MCF 10A (cell line): ENCODE results near the gene OR52K1. TPM values are rescaled to one million over a fixed set of nuclear protein-coding genes. Genes with fewer than 3 reads are reported as not detected.
A peak's percentile ranks its signal among the peaks of the same experiment; 100 is the strongest.

Experiments
- BruUV-seq: library from RNA; stranded (reverse); fragments of 400-500 nt; replicated peaks from 2 replicates; lab custom pipeline; 2021; lab: Mats Ljungman, UMichigan
- CTCF ChIA-PET: fragments of 300-600 bp; sonication (Branson Sonifier 250); formaldehyde crosslinking; extraction: SDS; loops from one replicate; lab custom pipeline; 2021; ENCODE audit warnings: antibody characterized with exemption, inconsistent platforms; lab: Yijun Ruan, JAX
- POLR2A ChIA-PET: fragments of 300-600, 350-650 bp; sonication (Branson Sonifier 250); formaldehyde crosslinking; extraction: SDS; loops from one replicate; lab custom pipeline; 2020; ENCODE audit warnings: antibody characterized with exemption, inconsistent platforms; lab: Yijun Ruan, JAX
- DNase-seq: peaks from one replicate; pipeline ENCODE4 v3.0.0-alpha.2; 2018; ENCODE audit not compliant: unreplicated experiment
- H3K27ac Mint-ChIP-seq: one replicate; pipeline ENCODE4 v1.8.0; 2022; ENCODE audit warnings: mild to moderate bottlenecking, low read depth, mixed read lengths; ENCODE audit not compliant: unreplicated experiment
- H3K27me3 Mint-ChIP-seq: one replicate; pipeline ENCODE4 v1.8.0; 2022; ENCODE audit warnings: mixed read lengths; ENCODE audit not compliant: insufficient read depth, unreplicated experiment
- H3K36me3 Mint-ChIP-seq: one replicate; pipeline ENCODE4 v1.8.0; 2022; ENCODE audit warnings: mild to moderate bottlenecking, moderate library complexity, mixed read lengths; ENCODE audit not compliant: insufficient read depth, unreplicated experiment
- H3K4me1 Mint-ChIP-seq: one replicate; pipeline ENCODE4 v1.8.0; 2022; ENCODE audit warnings: mixed read lengths; ENCODE audit not compliant: insufficient read depth, unreplicated experiment
- H3K4me3 Mint-ChIP-seq: one replicate; pipeline ENCODE4 v1.8.0; 2022; ENCODE audit warnings: mild to moderate bottlenecking, moderate library complexity, mixed read lengths; ENCODE audit not compliant: unreplicated experiment
- H3K9me3 Mint-ChIP-seq: one replicate; pipeline ENCODE4 v1.8.0; 2022; ENCODE audit warnings: mixed read lengths; ENCODE audit not compliant: unreplicated experiment
- CTCF ChIP-seq: fragments of 200-600 bp; IDR thresholded peaks from one replicate; pipeline ENCODE4 v1.8.0; 2022; ENCODE audit warnings: antibody characterized with exemption, mild to moderate bottlenecking; ENCODE audit not compliant: unreplicated experiment
- intact Hi-C: fragments of 100-400 bp; cut with micrococcal nuclease; formaldehyde crosslinking; loops from 2 replicates; pipeline ENCODE4 v1.14.1; 2022
- total RNA-seq: library from RNA; stranded (reverse); gene quantifications from 2 replicates; pipeline ENCODE4 v1.2.3, GENCODE V29; 2022

OR52K1 gene
- total RNA-seq, 1 experiment from 2014 or later = not detected

DNA sequence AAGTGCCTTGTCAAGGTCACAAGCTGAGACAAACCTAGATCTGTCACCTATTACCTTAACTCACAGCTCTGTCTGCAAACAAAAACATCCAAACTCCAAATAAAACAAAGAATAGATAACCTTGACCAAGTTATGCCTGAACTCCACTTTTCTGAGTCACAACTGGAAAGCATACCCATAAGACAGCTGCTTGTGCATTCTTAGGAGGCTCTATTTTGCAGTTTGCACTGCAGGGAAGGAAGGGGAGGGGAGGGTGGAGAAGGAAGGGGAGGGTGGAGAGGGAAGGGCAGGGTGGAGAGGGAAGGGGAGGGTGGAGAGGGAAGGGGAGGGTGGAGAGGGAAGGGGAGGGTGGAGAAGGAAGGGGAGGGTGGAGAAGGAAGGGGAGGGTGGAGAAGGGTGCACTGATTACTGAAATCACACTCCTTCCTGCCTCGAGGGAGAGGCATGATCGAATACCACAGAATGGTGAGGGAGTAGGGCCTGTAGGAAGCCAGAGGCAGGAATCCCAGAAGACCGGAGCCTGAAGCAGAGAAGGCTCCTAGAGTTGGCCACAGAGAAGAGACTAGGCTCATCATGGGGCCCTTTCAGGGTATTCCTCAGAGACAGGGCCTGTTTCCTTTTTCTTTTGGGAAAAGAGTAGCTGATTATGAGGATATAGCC lies 39.1 kb upstream of the OR52K1 start:
- ChIA-PET POLR2A (no interaction called here), CTCF (interaction anchor here (0.6 to 0.7 kb wide), 2 partner anchors 29 to 50 kb away, joined by 3 read pairs; no protein-coding TSS in a partner anchor)
- Mint-ChIP-seq H3K27me3 (no peaks in the 10 kb centered on the region), H3K4me3 (no peak overlapping the region), H3K36me3 (no peaks in the 10 kb centered on the region), H3K9me3 (peaks cover 8% of the 10 kb centered on the region), H3K4me1 (no peaks in the 10 kb centered on the region), H3K27ac (no peak overlapping the region)
- no peak for DNase-seq
- BruUV-seq = no TSS peak
- no peak for TF ChIP-seq CTCF
- intact Hi-C loops = no loop called here

DNA sequence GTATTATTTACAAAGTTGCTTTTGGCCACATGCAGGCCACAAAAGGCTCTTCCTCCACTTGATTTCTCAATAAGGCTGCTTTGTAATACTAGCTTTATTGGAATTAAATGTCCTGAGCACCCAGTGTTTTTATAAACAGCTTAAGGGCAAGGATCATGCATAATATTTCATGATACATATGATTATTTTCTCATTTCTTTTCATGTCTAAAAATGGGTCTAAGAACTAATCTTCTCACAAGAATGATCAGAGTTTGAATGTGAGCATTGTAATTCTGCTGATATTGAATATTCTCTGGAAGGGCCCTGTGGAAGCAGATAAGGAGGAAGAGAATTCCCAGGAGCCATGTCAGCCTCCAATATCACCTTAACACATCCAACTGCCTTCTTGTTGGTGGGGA lies 33.5 kb upstream of the OR52K1 start, which contains the start of gene OR52K2:
Gene OR52K2 (plus strand): TSS at position 301 of the 400 bp plus-strand sequence. CDS start 45 bp downstream, at position 346.
- H3K27me3 Mint-ChIP-seq = no peaks in the 10 kb centered on the region
- H3K4me3 Mint-ChIP-seq = no peak within 1 kb of the TSS
- peaks cover 3% of the 10 kb centered on the region for H3K4me1 Mint-ChIP-seq
- TF ChIP-seq CTCF = no peak
- CTCF ChIA-PET = interaction anchor here (1.2 kb wide), 1 partner anchor 45 kb away, joined by 3 read pairs; no protein-coding TSS in a partner anchor
- intact Hi-C loops = no loop called here
- H3K27ac Mint-ChIP-seq = no peak within 1 kb of the TSS
- DNase-seq = no peak
- POLR2A ChIA-PET = no interaction called here
- no peaks in the 10 kb centered on the region for H3K9me3 Mint-ChIP-seq
- H3K36me3 Mint-ChIP-seq = no peaks in the 10 kb centered on the region
- no TSS peak for BruUV-seq

DNA sequence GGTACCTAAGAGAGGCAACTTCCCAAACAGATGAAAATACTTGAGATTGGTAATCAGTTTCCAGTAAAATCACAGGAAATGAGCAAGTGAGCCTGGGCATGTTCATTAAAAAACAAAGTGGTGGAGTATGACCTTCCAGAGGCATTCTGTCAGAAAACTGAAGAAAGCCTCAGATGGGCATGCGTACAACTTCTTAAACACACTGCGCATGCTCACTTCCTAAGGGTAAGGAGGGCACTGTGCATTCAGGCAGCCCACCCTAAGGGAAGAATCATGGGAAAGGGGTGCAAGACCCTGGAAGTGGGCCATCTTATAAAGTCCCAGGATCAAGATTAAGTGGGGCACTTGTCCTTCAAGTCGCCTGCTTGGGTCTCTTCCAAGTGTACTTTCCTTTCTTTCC lies 29.3 kb upstream of the OR52K1 start:
- no peak overlapping the region for H3K27ac Mint-ChIP-seq
- CTCF ChIA-PET = interaction anchor here (1.2 kb wide), 1 partner anchor 266 kb away, joined by 4 read pairs; no protein-coding TSS in a partner anchor
- POLR2A ChIA-PET = no interaction called here
- no peak overlapping the region for H3K4me3 Mint-ChIP-seq
- H3K4me1 Mint-ChIP-seq = peaks cover 6% of the 10 kb centered on the region
- intact Hi-C loops = no loop called here
- H3K36me3 Mint-ChIP-seq = no peaks in the 10 kb centered on the region
- no peak for DNase-seq
- no peaks in the 10 kb centered on the region for H3K9me3 Mint-ChIP-seq
- no TSS peak for BruUV-seq
- no peaks in the 10 kb centered on the region for H3K27me3 Mint-ChIP-seq
- TF ChIP-seq CTCF = no peak

DNA sequence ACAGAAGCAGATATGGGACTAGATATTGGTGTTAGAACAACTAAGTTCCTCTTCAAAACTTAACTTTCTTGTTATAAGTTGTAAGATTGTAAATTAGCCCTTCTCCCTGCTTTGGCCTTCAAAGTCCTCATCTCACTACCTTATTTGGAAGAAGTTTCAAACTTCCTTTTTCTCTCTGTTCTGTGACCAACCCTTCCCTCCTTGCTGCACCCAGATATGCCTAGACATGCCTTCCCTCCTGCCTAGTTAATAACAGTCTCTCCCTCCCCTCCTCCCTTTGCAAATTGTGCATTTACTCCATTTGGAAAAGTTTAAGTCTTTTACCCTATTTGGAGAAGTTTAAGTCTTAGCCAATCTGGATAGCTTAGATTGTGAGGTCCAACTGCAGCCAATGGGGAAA lies 28.4 kb upstream of the OR52K1 start:
- DNase-seq = peak; percentile 30
- Mint-ChIP-seq H3K4me3 (no peak overlapping the region), H3K27me3 (no peaks in the 10 kb centered on the region), H3K4me1 (peaks cover 6% of the 10 kb centered on the region), H3K36me3 (no peaks in the 10 kb centered on the region), H3K27ac (no peak overlapping the region), H3K9me3 (no peaks in the 10 kb centered on the region)
- CTCF ChIA-PET = interaction anchor here (0.6 to 1.2 kb wide), 2 partner anchors 267 kb away, joined by 3 to 4 read pairs; no protein-coding TSS in a partner anchor
- BruUV-seq = no TSS peak
- POLR2A ChIA-PET = interaction anchor here (0.7 kb wide), 1 partner anchor 69 kb away, joined by 3 read pairs; no protein-coding TSS in a partner anchor
- TF ChIP-seq CTCF = no peak
- intact Hi-C loops = no loop called here
